KG1 (cell line): ENCODE results near the gene ASIC2.

Experiments used
- DNase-seq: peaks from one replicate; lab custom pipeline; 2025; lab: John Stamatoyannopoulos, UW

The ASIC2 gene

GRCh38 chr17:33287096-33287725, 5.9 kb downstream of the ASIC2 start:
- no peak for DNase-seq

GRCh38 chr17:33285413-33285812, 7.7 kb downstream of the ASIC2 start:
- no peak for DNase-seq

GRCh38 chr17:33284022-33284421, 9.1 kb downstream of the ASIC2 start:
- no peak for DNase-seq

- DNase-seq: no peak
Observed at GRCh38 chr17:33280162-33280943, 12.7 kb downstream of the ASIC2 start.

GRCh38 chr17:33277436-33278100, 15.5 kb downstream of the ASIC2 start:
- no peak for DNase-seq

- DNase-seq: no peak
Observed at GRCh38 chr17:33273743-33274410, 19.2 kb downstream of the ASIC2 start.

GRCh38 chr17:33273271-33273670, 19.8 kb downstream of the ASIC2 start:
- no peak for DNase-seq

- no peak for DNase-seq
Observed at GRCh38 chr17:33272438-33272837, 20.7 kb downstream of the ASIC2 start.

GRCh38 chr17:33269337-33270060, 23.6 kb downstream of the ASIC2 start:
- no peak for DNase-seq

GRCh38 chr17:33267851-33268548, 25.1 kb downstream of the ASIC2 start:
- no peak for DNase-seq

GRCh38 chr17:33267271-33267790, 25.8 kb downstream of the ASIC2 start:
- DNase-seq: no peak

- DNase-seq: no peak
Observed at GRCh38 chr17:33266611-33267010, 26.5 kb downstream of the ASIC2 start.

GRCh38 chr17:33266116-33266515, 27.0 kb downstream of the ASIC2 start:
- DNase-seq: no peak

- no peak for DNase-seq
Observed at GRCh38 chr17:33263396-33263795, 29.7 kb downstream of the ASIC2 start.

GRCh38 chr17:33262266-33263123, 30.6 kb downstream of the ASIC2 start:
- no peak for DNase-seq

GRCh38 chr17:33261820-33262219, 31.3 kb downstream of the ASIC2 start:
- DNase-seq: no peak

- DNase-seq: no peak
Observed at GRCh38 chr17:33260638-33261037, 32.5 kb downstream of the ASIC2 start.

GRCh38 chr17:33258296-33258695, 34.8 kb downstream of the ASIC2 start:
- no peak for DNase-seq

- no peak for DNase-seq
Observed at GRCh38 chr17:33245183-33245582, 47.9 kb downstream of the ASIC2 start.

- no peak for DNase-seq
Observed at GRCh38 chr17:33243732-33244131, 49.4 kb downstream of the ASIC2 start.
